HG02763 (cell line): ENCODE measurements around the gene DDC.
"Not testable (repeated sequence)": the region's sequence is repeated elsewhere in the genome, so short reads cannot be mapped to it uniquely, and the experiment has no call there.

ENCODE experiments used
- ATAC-seq: cut with Tn5 transposase; IDR thresholded peaks from one replicate; pipeline ENCODE4 v1.9.1; 2021; ENCODE audit warnings: mild to moderate bottlenecking, moderate library complexity; ENCODE audit not compliant: unreplicated experiment

The DDC gene

DNA sequence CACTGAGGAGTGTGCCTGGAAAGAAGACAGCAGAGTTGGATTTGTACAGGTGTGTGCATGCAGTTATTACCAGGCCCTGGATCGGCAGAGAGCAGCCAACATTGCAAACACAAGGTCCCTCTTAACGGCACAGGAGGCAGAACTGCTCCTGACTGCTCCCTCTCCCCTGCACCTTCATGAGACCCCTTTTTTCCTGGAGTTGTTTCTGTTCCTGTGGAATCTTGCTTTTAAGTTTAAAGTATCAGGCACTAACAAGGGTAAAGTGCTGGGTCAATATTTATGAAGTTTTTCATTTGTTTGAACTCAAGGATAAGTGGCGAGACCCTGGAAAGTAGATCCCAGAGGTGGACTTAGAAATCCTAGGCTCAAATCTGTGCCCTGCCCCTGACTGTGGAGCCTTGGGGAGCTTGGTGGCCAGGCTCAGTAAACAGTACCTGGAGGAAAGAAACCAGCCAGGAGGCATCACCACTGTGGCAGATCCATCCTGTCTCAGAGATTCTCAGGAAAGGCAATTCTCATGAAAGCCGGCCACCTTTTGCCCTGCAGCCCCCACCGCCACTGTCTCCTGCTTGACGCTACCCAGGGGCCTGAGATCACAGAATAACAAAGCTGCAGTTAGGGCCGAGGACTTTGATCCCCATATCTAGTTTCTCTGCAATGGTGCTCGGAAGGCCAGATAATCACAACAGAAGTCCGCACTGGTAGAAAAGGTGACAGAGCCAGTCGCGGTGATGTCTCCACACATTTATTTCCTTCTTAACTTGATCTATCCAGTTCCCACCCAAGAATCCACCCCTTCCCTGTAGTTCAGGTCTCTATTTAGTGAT, 36.7 kb downstream of the DDC start:
- no peak for ATAC-seq

DNA sequence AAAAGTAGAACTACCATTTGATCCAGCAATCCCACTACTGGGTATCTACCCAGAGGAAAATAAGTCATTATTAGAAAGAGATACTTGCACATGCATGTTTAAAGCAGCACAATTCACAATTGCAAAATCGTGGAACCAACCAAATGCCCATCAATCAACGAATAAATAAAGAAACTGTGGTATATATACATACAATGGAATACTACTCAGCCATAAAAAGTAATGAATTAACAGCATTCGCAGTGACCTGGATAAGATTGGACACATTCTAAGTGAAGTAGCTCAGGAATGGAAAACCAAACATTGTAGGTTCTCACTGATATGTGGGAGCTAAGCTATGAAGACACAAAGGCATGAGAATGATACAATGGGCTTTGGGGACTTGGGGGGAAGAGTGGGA, 45.9 kb downstream of the DDC start:
- ATAC-seq, result not testable (repeated sequence)

DNA sequence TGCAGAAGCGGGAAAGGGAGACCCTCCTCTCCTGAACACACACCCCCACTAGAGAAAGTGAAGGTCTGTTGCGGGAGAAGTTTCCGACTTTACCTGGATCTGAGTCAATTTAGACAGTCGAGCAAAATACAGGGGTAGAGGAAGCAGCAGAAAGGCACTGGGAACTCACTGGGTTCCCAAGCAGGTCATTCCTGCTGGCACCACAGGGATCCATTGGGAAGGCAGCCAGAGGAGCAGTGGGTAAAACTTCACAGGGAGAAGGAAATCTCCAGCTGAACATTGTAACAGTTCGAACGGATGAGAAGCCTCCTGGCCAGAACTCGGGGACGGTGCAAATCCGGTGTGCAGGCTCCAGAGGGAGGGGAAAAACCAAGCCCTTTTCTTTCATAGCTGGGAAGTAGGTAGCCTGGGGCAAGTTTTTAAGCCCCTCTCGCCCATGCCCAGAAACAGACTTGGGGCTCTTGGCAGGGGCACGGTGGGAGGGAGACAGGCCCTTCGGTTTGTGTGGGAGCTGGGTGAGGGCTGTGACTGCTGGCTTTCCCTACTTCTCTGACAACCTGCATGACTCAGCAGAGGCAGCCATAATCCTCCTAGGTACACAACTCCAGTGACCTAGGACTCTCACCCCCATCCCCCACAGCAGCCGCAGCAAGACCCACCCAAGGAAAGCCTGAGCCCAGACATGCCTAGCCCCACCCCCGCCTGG, 51.9 kb downstream of the DDC start:
- no peak for ATAC-seq

DNA sequence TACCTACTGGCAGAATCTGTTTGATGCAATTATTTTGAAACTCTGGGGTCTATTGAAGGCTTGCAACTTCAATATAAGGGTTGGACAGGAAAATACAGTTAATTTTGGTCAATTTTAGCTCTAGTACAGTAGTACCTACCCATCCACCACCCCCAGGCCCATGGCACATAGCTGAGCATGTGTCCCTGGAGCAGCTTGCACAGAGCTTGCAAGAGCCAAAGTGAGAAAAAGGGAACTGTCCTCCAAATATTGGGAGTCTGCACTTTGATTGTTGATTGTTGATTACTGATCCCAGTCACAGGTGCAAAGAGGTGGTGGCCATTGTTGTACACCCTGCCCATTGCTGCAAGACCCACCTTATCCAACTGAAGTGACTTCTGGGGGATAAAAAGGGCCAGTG, 52.8 kb downstream of the DDC start:
- no peak for ATAC-seq

DNA sequence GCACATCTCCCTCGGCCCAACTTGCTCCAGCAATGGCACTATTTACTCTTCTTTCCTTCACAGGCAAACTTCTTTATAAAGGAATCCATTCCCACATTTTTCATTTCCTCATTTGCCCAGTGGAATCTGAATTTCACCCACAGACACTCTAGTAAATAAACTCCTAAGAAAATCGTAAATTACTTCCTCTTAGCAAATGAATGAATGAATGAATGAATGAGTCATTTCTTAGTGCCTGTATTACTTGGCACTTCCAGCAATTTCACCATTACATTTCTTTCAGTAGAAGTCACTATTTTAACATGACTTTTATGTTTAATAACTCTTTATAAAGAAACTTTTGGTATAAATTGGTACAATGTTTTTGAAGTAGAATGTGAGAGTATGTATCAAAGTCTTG, 55.7 kb downstream of the DDC start:
- ATAC-seq, result no peak

DNA sequence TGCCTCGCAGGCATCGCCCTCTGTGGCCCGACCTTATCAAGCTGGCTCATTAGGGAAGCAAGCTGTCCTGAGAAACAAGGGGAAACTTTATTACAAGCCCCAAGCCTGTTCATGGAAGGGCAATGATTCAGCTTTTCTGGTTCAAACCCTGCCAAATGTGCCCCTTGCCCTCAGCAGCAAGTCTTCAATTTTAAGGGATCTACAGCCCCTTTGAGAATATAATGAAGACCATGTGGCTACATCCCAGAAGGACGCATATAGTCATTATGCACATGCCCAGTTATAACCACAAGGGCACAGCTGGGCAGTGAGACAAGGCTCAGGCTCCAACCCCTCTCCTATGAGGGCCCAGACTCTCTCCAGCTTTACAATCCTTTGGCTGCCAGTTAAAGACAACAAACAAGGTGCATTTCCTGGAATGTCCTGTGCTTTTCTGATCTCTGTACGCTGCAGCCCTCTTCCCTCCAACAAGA, 56.7 kb downstream of the DDC start:
- no peak for ATAC-seq

DNA sequence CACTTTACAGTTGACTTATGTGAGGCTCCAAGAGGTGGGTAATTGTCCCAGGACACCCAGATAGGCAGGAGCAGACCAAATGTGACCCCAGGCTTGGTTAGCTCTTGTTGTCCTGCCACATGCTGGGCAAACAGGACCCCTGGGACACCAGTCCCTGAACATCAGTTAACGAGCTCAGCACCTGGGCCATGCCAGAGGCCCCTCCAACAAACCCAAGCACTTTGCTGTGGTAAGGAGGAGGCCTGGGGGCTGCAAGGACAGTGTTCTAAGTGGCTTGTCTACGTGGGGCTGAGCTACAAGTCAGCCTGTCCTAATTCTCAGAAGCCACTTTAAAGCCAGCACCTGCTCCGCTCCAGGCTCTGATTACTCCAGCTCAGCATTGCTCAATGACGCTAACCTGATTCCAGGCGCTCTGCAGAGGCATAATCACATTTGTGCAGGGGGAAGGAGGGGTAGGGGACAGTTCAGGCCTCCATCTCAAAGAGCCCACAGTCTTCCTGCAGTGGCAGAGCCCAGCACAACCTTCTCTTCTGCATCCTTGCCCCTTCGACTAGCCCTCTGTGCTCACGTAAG, 57.2 kb downstream of the DDC start:
- ATAC-seq, result no peak

DNA sequence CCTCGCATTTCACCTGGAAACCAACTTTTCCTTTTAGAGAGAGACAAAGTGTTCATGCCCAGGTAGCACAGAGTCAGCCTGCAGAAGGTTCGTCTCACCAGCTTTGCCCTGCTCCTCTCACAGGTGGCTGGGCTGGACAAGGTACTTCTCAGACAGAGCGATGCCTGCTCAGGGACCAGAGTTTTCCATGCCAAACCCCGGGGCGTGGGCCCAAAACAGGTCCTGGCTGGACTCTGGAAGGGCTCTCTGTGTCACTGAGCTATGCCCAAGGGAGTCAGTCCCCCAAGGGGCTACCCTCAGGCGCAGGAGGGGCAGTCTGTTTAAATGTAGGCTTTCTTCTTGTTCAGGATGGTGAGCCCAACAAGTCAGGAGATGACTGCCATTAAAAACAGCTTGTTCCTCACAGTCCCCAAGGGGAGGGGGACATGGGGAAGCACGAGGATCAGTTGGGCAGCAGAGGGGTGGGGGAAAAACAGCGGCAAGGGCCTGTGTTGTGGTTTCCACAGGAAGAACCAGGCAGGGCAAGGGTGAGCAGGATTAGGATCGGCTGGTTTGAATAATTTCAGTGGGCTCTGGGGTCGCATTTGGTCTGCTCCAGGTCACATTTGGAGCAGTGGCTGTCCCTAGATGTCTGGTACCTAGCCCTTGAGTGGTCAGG, 59.5 kb downstream of the DDC start:
- ATAC-seq, result no peak

DNA sequence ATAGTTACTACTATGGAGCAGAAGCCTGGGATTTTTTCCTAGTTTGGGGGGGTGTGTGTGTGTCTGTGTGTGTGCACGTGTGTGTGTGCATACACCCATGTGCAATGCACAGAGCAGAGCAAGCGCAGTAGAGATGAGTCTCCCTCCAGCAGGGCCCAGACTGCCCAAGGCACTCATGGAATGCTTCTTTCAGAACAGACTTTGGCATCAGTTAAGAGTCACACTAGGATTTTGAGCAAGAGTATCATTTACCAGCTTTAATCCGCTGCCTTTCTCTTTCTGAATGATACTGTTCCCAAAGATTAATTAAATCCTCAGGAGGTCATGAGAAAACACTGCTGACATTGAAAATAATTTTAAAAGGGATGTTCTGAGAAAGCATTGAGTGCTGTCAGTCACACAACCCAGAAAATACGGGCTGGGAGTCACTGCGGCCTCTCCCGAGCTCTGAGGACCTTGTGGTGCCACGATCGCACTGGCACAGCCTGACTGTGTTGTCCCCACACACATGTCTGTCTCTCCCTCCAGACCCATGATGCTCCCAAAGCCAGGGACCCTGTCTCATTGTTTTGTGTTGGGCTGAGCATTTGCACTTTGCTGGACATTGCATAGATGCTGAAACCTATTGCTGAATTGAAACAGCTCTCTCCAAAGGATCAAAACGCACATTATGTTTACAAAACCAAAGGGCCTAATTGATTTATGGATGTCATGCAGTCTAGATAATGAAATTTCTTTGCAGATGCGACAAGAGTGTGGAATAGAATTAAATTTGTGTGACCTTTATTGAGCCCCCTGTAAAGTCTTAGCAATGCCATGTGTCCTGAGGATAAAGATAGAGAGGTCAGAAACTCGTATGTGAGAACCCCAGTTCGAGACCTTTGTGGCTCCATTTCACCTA, 60.3 kb downstream of the DDC start:
- no peak for ATAC-seq

DNA sequence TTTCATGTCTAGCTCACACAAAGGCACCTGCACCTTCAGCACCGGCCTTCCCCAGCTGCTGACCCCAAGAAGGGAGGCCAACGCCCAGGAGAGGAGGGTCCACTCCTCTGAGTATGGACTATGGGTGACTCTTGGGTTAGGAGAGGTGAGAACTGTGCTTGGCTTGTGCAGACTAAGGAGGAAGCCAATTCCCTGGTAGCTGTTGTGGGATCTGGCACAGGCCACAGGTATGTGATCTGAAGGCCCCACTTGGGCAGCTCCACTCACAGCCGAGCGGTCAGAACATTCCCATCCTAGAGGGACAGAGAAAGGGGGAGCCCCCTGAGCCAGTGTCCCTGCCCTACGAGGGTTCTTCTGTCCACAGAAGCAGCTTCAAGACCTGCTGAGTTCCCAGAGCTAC, 62.3 kb downstream of the DDC start:
- no peak for ATAC-seq

DNA sequence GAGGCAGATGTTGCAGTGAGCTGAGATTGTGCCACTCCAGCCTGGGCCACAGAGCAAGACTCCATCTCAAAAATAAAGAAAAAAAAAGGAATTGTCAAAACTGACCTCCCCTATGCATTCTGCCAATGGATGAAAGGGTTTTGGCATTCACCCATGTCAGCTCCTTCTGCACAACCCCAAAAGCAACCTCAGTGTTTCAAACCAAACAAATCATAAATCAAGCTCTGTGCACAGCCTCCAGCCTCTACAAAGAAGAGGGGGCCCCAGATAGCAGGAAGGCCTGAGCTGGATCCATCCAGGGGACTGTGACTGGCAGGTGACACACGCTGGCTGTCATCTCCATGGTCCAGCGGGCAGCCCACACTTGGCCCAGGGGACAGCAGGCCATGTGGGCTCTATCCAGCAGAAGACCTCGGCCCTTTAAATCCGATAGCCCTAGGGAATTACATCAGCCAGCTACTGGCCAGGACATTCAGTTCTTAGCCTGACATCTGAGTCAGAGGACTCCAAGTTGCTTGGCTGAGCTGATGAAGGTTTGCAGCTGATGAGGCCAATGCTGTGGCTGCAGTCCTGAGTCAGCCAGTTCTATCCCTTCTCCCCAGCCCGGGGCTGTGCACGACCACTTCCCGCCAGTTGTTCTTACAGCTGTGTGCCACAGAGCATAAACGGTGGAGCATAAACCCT, 63.1 kb downstream of the DDC start:
- ATAC-seq, result no peak

DNA sequence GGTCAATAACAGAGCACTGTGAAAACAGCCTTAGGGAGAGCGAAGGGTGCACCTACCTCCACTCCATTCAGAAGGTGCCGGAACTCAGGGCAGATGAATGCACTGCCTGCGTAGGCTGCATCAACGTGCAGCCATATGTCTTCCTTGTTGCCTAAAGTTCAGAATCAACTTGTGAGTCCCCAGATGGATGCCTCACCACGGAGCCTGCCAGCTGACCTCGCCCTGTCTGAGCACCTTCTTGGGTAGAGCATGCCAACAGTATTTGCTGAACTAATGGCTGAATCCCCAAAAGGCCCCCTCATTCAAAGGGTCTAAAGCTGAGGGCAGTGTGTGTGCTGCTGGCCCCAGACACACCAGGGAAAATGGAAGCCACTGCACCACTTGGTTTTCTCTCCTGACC, 66.1 kb downstream of the DDC start:
- ATAC-seq, result no peak

DNA sequence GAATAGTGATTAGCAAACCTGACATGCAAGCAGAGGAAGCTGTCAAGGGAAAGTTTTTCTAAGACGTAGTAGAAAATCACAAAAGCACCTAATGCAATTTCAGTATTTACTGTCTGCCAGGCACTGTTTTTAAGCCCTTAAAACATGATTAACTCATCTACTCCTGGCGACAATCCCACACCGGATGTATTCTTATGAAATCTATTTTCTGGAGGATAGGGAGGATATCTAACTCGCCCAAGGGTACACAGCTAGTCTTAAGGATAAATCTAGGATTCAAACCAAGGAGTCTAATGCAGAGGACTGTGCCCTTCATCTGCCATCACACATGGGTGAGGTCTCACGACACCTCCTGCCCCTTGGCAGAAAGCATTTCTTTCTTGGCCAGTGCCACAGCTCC, 67.2 kb downstream of the DDC start:
- ATAC-seq, result no peak

DNA sequence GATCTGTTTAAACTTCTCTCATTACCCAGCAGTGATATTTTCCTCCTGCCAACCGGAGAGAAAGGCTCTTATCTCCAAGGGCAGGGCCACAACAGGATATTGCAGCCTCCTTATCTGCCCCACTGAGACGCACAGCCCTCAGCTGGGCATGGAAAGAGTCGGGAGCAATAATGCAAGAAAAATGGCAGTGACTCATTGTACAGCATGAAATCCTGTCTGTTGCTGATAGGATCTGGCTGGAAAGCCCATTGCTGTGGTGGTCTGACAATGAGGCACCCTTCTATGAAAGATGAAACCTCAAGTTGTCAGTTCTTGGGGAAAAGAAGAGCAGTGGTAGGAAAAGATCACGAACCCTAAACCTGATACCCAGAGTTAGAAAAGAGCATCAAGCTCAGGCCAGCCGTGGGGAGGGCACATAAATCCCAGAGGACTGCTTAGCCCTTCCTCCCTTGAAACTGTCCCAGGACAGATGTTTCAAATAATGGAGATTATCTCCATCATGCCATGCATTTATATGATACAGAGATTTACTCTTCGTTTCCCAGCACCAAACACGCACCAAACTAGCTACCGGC, 68.0 kb downstream of the DDC start:
- ATAC-seq, result no peak

DNA sequence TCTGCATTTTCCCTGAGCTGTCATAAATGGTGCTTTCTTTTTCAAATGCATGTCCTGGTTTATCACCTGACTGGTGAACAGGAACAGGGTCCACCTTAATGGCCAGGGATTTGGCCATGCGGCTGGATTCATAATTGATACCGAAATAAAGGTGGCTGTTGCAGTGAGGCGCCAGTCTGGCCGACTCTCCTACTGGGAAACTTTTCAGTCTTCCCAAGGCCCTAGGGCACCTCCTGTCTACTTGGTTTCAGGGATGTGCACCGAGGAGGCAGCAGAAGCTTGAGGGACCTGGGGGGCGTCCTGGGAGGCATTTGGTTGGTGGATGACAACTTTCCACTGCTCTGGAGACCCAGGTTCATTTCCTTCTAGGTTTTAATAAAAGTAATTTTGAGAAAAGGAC, 68.6 kb downstream of the DDC start:
- no peak for ATAC-seq

DNA sequence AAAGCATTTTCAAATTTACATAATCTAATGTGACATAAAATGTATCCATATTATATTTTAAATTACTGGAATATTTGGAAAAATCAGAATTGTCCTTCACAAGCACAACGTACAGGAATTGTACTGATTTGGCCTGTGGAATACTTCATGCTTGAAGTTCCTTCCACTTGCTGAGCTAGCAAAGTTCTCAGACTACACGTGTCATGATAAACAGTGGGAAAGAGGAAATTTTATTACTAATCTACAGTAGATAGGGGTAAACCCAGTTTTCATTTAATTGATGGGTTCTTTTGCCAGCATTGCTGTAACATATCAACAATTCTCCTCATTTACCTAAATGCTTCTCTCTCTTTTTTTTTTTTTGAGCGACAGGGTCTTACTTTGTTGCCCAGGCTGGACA, 69.5 kb downstream of the DDC start:
- ATAC-seq, result no peak

DNA sequence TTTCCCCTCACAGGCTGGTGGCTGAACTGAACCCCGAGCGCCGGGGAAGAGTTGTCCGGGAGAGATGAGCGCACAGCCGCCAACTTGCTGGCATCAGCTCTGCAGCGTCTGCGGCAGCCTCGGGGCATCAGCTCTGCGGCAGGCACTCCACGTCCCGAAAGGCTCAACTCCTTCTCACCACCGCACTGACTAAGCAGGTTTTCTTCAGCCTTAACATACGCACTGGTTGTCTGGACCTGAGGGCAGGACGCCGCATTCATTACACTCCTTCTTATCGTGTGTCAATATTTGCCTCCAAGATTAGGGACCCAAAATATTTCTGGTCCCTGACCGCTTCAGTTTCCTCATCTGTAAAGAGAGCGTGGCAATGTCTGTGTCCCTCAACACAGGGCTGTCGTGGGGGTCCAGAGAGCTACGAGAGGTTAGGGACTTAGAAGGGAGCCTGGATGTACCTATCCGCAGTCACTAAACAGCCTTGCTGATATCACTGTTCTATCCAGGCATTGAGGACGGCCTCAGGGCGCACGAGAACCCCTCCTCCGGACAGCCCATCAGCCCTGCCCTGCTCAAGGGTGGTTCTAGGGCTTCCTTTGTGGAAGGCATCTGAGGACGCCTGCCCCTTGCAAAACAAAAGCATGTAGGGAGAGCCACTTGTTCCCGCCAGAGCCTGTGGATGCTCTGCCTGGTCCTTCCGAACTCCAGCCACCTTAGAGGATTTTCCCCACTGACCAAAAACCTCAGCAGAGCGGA, 72.3 kb downstream of the DDC start:
- no peak for ATAC-seq

DNA sequence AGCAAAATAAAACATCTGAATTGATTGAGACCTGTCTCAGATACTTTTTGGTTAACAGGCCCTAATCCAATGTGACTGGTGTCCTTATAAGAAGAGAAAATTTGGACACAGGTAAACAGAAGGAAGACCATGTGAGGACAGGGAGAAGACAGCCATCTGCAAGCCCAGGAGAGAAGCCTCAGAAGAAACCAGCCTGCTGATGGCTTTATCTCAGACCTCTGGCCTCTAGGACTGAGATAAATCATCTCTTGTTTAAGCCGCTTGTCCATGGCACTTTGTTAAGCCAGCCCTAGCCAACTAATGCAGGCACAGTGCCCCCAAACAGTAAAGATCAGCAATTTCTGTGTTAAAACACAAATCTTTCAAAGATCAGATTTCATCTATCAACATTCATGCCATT, 73.3 kb downstream of the DDC start:
- ATAC-seq, result no peak

DNA sequence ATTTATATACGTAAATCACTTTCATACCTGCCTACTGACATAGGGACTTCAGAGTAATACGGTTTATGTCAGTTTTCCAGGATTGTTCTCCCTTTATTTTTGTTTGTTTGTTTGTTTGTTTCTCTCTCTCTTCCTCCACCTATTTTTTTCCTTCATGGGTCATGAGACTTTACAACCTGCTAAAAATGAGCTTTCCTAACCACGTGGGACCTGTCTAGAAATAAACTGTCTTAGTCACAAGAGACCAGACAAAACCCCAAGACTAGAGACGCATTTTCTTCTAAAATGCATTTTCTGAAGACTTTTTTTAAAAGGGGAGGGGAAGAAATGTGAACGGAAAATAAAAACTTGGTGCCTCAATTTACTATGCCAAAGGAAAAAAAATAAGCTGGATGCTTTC, 74.0 kb downstream of the DDC start:
- ATAC-seq, result no peak
